ENCODE measurements around the gene SSBP3. TPM values are rescaled to one million over a fixed set of nuclear protein-coding genes. Genes with fewer than 3 reads are reported as not detected.

Gene SSBP3
- total RNA-seq, 4 donors from 2014 or later: 26.4 to 49.5 (median 37.1) TPM

DNA sequence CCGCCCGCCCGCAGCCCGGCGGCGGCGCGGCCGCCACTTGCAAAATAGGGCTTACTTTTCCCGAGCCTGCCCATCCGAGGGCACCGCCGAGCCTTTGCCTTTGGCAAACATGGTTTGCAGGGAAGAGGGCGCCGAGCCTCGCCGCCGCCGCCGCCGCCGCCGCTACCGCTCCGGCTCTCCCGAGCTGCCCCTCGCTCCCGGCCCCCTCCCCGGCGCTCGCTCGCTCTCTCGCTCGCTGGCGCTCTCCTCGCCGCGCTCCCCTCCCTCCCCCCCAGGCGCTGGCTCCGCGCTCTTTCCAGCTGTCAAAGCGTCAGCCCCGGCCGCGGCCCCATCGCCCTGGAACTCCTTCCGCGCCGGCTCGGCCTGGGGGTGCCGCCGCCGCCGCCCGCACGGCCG lies 298 bp downstream of the SSBP3 start:
- Histone ChIP-seq H3K4me3 (peak overlapping the region; percentile 100), H3K36me3 (peaks cover 7% of the 10 kb centered on the region), H3K27ac (no peak overlapping the region), H3K9me3 (no peaks in the 10 kb centered on the region), H3K27me3 (no peaks in the 10 kb centered on the region), H3K4me1 (peaks cover 60% of the 10 kb centered on the region)
- no peak for TF ChIP-seq POLR2AphosphoS5 (IDR thresholded peaks at IDR 0.05)
- TF ChIP-seq EP300 (IDR thresholded peaks at IDR 0.05): no peak
- TF ChIP-seq, protein P1, sequence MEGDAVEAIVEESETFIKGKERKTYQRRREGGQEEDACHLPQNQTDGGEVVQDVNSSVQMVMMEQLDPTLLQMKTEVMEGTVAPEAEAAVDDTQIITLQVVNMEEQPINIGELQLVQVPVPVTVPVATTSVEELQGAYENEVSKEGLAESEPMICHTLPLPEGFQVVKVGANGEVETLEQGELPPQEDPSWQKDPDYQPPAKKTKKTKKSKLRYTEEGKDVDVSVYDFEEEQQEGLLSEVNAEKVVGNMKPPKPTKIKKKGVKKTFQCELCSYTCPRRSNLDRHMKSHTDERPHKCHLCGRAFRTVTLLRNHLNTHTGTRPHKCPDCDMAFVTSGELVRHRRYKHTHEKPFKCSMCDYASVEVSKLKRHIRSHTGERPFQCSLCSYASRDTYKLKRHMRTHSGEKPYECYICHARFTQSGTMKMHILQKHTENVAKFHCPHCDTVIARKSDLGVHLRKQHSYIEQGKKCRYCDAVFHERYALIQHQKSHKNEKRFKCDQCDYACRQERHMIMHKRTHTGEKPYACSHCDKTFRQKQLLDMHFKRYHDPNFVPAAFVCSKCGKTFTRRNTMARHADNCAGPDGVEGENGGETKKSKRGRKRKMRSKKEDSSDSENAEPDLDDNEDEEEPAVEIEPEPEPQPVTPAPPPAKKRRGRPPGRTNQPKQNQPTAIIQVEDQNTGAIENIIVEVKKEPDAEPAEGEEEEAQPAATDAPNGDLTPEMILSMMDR (IDR thresholded peaks at IDR 0.05): no peak
- TF ChIP-seq POLR2A (IDR thresholded peaks at IDR 0.05): no peak
- DNase-seq (ENCODE audit: low spot score in 2 of 2): no peak
- no CpG with 5 or more reads among the region's 57 CpGs for WGBS

- Histone ChIP-seq H3K27me3 (no peaks in the 10 kb centered on the region), H3K4me1 (peaks cover 60% of the 10 kb centered on the region), H3K36me3 (peaks cover 13% of the 10 kb centered on the region), H3K9me3 (no peaks in the 10 kb centered on the region), H3K27ac (no peak overlapping the region), H3K4me3 (peak overlapping the region; percentile 100)
- no peak for DNase-seq (ENCODE audit: low spot score in 2 of 2)
- 8% methylated on average over 14 of the region's 92 CpGs for WGBS
- TF ChIP-seq POLR2AphosphoS5 (IDR thresholded peaks at IDR 0.05) (no peak), POLR2A (IDR thresholded peaks at IDR 0.05) (no peak), EP300 (IDR thresholded peaks at IDR 0.05) (no peak)
- TF ChIP-seq, protein P1 (IDR thresholded peaks at IDR 0.05): no peak
Observed at GRCh38 chr1:54404939-54405897, 976 bp downstream of the SSBP3 start.

- Histone ChIP-seq H3K36me3 (peaks cover 23% of the 10 kb centered on the region), H3K27ac (no peak overlapping the region), H3K27me3 (no peaks in the 10 kb centered on the region), H3K4me1 (peaks cover 53% of the 10 kb centered on the region), H3K4me3 (peak overlapping the region; percentile 100), H3K9me3 (no peaks in the 10 kb centered on the region)
- TF ChIP-seq EP300 (IDR thresholded peaks at IDR 0.05): no peak
- TF ChIP-seq, protein P1 (IDR thresholded peaks at IDR 0.05): no peak
- TF ChIP-seq POLR2AphosphoS5 (IDR thresholded peaks at IDR 0.05): no peak
- no peak for TF ChIP-seq POLR2A (IDR thresholded peaks at IDR 0.05)
- no peak for DNase-seq (ENCODE audit: low spot score in 2 of 2)
- whole genome bisulfite sequencing: 72% methylated on average over 11 of the region's 11 CpGs
Observed at GRCh38 chr1:54404263-54404662, 1.9 kb downstream of the SSBP3 start.

DNA sequence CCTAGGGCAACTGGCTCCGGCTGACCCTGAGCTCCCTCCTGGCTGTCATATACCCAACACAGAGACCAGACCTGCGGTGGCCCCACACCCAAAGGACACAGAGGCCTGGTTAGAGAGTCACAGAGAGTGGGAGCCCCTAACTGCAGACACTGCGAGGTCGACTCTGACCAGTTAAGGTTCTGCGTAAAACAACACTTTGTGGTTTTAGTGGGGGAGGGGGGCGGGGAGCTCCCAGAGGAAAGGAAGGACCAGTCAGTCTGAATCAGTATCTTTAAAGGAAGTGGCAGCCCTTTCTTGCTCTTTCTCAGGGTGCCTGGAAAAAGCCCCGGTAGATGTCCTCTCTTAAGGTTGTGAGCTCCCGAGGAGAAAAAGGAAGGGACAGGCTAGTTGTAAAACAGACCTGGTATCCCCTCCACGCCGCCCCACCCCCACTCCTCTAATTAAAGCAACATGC lies 2.4 kb downstream of the SSBP3 start:
- Histone ChIP-seq H3K4me1 (peaks cover 48% of the 10 kb centered on the region), H3K27me3 (no peaks in the 10 kb centered on the region), H3K9me3 (no peaks in the 10 kb centered on the region), H3K36me3 (peaks cover 27% of the 10 kb centered on the region), H3K4me3 (peak overlapping the region; percentile 100), H3K27ac (no peak overlapping the region)
- TF ChIP-seq, protein P1 (IDR thresholded peaks at IDR 0.05): no peak
- no peak for TF ChIP-seq POLR2A (IDR thresholded peaks at IDR 0.05)
- TF ChIP-seq POLR2AphosphoS5 (IDR thresholded peaks at IDR 0.05): no peak
- TF ChIP-seq EP300 (IDR thresholded peaks at IDR 0.05): no peak
- 40% methylated on average over 7 of the region's 10 CpGs for WGBS
- DNase-seq (ENCODE audit: low spot score in 2 of 2): no peak

- Histone ChIP-seq H3K4me1 (peaks cover 44% of the 10 kb centered on the region), H3K27me3 (no peaks in the 10 kb centered on the region), H3K9me3 (no peaks in the 10 kb centered on the region), H3K4me3 (peak overlapping the region; percentile 100), H3K36me3 (peaks cover 31% of the 10 kb centered on the region), H3K27ac (no peak overlapping the region)
- TF ChIP-seq, protein P1 (IDR thresholded peaks at IDR 0.05): no peak
- no peak for TF ChIP-seq POLR2A (IDR thresholded peaks at IDR 0.05)
- no peak for TF ChIP-seq EP300 (IDR thresholded peaks at IDR 0.05)
- no peak for TF ChIP-seq POLR2AphosphoS5 (IDR thresholded peaks at IDR 0.05)
- 46% methylated on average over 9 of the region's 9 CpGs for WGBS
- DNase-seq (ENCODE audit: low spot score in 2 of 2): no peak
Observed at GRCh38 chr1:54403405-54403804, 2.8 kb downstream of the SSBP3 start.

All from suprapubic skin (tissue), 4 donors.